ENCODE measurements around the gene SPATA2L.

- TF ChIP-seq CTCF (IDR thresholded peaks at IDR 0.05) (no peak), EP300 (IDR thresholded peaks at IDR 0.05) (no peak)
Measured at GRCh38 chr16:89749637-89750036, 48.1 kb upstream of the SPATA2L start.
